ENCODE measurements around the gene SETDB1. TPM values are rescaled to one million over a fixed set of nuclear protein-coding genes. Genes with fewer than 3 reads are reported as not detected.

SETDB1 gene
- total and polyA plus RNA-seq, 2 of the 8 experiments (the other 6 are each of a cell fraction or from before 2014, with no cell fraction given), result 27.5 to 48.8 TPM

DNA sequence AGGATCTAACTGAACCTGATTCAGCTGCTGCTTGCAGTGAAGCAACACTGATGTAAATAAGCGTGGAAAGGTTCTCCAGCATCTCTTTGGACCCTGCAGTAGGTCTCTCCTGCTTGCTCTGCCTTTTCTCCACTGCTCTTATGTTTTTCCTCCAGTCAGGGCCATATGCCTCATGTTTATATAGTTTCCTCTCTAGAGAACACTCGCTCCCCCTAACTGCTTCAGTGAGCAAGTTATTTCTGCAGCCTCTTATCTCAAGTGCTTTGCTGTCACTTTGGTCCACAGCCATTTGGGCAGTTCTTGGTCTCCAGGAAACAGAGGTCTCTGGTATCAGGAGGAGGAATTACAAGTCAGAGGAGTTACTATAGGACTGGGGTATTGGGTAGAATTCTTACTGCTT, 87.4 kb downstream of the SETDB1 start (continued):
- TF ChIP-seq, protein P1, sequence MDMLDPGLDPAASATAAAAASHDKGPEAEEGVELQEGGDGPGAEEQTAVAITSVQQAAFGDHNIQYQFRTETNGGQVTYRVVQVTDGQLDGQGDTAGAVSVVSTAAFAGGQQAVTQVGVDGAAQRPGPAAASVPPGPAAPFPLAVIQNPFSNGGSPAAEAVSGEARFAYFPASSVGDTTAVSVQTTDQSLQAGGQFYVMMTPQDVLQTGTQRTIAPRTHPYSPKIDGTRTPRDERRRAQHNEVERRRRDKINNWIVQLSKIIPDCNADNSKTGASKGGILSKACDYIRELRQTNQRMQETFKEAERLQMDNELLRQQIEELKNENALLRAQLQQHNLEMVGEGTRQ (IDR thresholded peaks at IDR 0.05; ENCODE audit: low read length), result no peak
- no peak for TF ChIP-seq KDM4A (IDR thresholded peaks at IDR 0.05; ENCODE audit: low read depth, low read length, severe bottlenecking)

Other genes starting within 250 kb of the SETDB1 start
- gene GOLPH3L, start 229.2 kb upstream of the SETDB1 start, total RNA-seq (2021; fragmentation: NEBNext Ultra II Directional; extraction: Animal tissue kit (Norgen Biotek cat#: 25700)), result 39.8 and 40.8 TPM in 2 replicates
- gene GOLPH3L, start 229.2 kb upstream of the SETDB1 start, polyA plus RNA-seq (2011; rRNA removed), result 8.0 and 13.3 TPM in 2 replicates
- gene HORMAD1, start 205.5 kb upstream of the SETDB1 start, total RNA-seq (2021; fragmentation: NEBNext Ultra II Directional; extraction: Animal tissue kit (Norgen Biotek cat#: 25700)), result not detected in 2 replicates
- not detected in 2 replicates for gene HORMAD1, start 205.5 kb upstream of the SETDB1 start, polyA plus RNA-seq (2011; rRNA removed)
- not detected in 2 replicates for gene CTSS, start 160.6 kb upstream of the SETDB1 start, total RNA-seq (2021; fragmentation: NEBNext Ultra II Directional; extraction: Animal tissue kit (Norgen Biotek cat#: 25700))
- gene CTSS, start 160.6 kb upstream of the SETDB1 start, polyA plus RNA-seq (2011; rRNA removed), result not detected in 2 replicates
- 2.7 and 2.8 TPM in 2 replicates for gene CTSK, start 118.1 kb upstream of the SETDB1 start, total RNA-seq (2021; fragmentation: NEBNext Ultra II Directional; extraction: Animal tissue kit (Norgen Biotek cat#: 25700))
- 2.0 and 4.2 TPM in 2 replicates for gene CTSK, start 118.1 kb upstream of the SETDB1 start, polyA plus RNA-seq (2011; rRNA removed)
- 28.5 and 29.4 TPM in 2 replicates for gene ARNT, start 49.8 kb upstream of the SETDB1 start, total RNA-seq (2021; fragmentation: NEBNext Ultra II Directional; extraction: Animal tissue kit (Norgen Biotek cat#: 25700))
- gene ARNT, start 49.8 kb upstream of the SETDB1 start, polyA plus RNA-seq (2011; rRNA removed), result 18.6 and 19.0 TPM in 2 replicates
- not detected in 2 replicates for gene CTXND2, start 39.2 kb upstream of the SETDB1 start, total RNA-seq (2021; fragmentation: NEBNext Ultra II Directional; extraction: Animal tissue kit (Norgen Biotek cat#: 25700))
- not detected in 2 replicates for gene CTXND2, start 39.2 kb upstream of the SETDB1 start, polyA plus RNA-seq (2011; rRNA removed)
- gene CERS2, start 48.5 kb downstream of the SETDB1 start, total RNA-seq (2021; fragmentation: NEBNext Ultra II Directional; extraction: Animal tissue kit (Norgen Biotek cat#: 25700)), result 237 and 241 TPM in 2 replicates
- gene CERS2, start 48.5 kb downstream of the SETDB1 start, polyA plus RNA-seq (2011; rRNA removed), result 153 and 216 TPM in 2 replicates
- gene ANXA9, start 55.9 kb downstream of the SETDB1 start, total RNA-seq (2021; fragmentation: NEBNext Ultra II Directional; extraction: Animal tissue kit (Norgen Biotek cat#: 25700)), result 1.5 and 1.8 TPM in 2 replicates
- gene ANXA9, start 55.9 kb downstream of the SETDB1 start, polyA plus RNA-seq (2011; rRNA removed), result 3.3 and 3.5 TPM in 2 replicates
- 10.6 and 11.4 TPM in 2 replicates for gene MINDY1, start 80.5 kb downstream of the SETDB1 start, total RNA-seq (2021; fragmentation: NEBNext Ultra II Directional; extraction: Animal tissue kit (Norgen Biotek cat#: 25700))
- gene MINDY1, start 80.5 kb downstream of the SETDB1 start, polyA plus RNA-seq (2011; rRNA removed), result 10.3 and 11.5 TPM in 2 replicates
- 27.5 and 32.8 TPM in 2 replicates for gene PRUNE1, start 82.1 kb downstream of the SETDB1 start, total RNA-seq (2021; fragmentation: NEBNext Ultra II Directional; extraction: Animal tissue kit (Norgen Biotek cat#: 25700))
- 42.8 and 54.2 TPM in 2 replicates for gene PRUNE1, start 82.1 kb downstream of the SETDB1 start, polyA plus RNA-seq (2011; rRNA removed)
- gene BNIPL, start 110.2 kb downstream of the SETDB1 start, total RNA-seq (2021; fragmentation: NEBNext Ultra II Directional; extraction: Animal tissue kit (Norgen Biotek cat#: 25700)), result 2.3 and 2.4 TPM in 2 replicates
- 3.3 and 3.5 TPM in 2 replicates for gene BNIPL, start 110.2 kb downstream of the SETDB1 start, polyA plus RNA-seq (2011; rRNA removed)
- 3.0 and 5.0 TPM in 2 replicates for gene C1orf56, start 121.4 kb downstream of the SETDB1 start, total RNA-seq (2021; fragmentation: NEBNext Ultra II Directional; extraction: Animal tissue kit (Norgen Biotek cat#: 25700))
- 3.4 and 5.6 TPM in 2 replicates for gene C1orf56, start 121.4 kb downstream of the SETDB1 start, polyA plus RNA-seq (2011; rRNA removed)
- 67.8 and 74.1 TPM in 2 replicates for gene CDC42SE1, start 133.3 kb downstream of the SETDB1 start, total RNA-seq (2021; fragmentation: NEBNext Ultra II Directional; extraction: Animal tissue kit (Norgen Biotek cat#: 25700))
- 29.0 and 30.5 TPM in 2 replicates for gene CDC42SE1, start 133.3 kb downstream of the SETDB1 start, polyA plus RNA-seq (2011; rRNA removed)
- gene MLLT11, start 134.0 kb downstream of the SETDB1 start, total RNA-seq (2021; fragmentation: NEBNext Ultra II Directional; extraction: Animal tissue kit (Norgen Biotek cat#: 25700)), result 18.1 and 19.2 TPM in 2 replicates
- gene MLLT11, start 134.0 kb downstream of the SETDB1 start, polyA plus RNA-seq (2011; rRNA removed), result 10.2 and 13.7 TPM in 2 replicates
- gene GABPB2, start 144.4 kb downstream of the SETDB1 start, total RNA-seq (2021; fragmentation: NEBNext Ultra II Directional; extraction: Animal tissue kit (Norgen Biotek cat#: 25700)), result 1.9 and 2.4 TPM in 2 replicates
- 1.4 and 1.8 TPM in 2 replicates for gene GABPB2, start 144.4 kb downstream of the SETDB1 start, polyA plus RNA-seq (2011; rRNA removed)
- gene SEMA6C, start 220.3 kb downstream of the SETDB1 start, total RNA-seq (2021; fragmentation: NEBNext Ultra II Directional; extraction: Animal tissue kit (Norgen Biotek cat#: 25700)), result 15.7 and 17.5 TPM in 2 replicates
- 12.2 and 22.7 TPM in 2 replicates for gene SEMA6C, start 220.3 kb downstream of the SETDB1 start, polyA plus RNA-seq (2011; rRNA removed)
- not detected in 2 replicates for gene TNFAIP8L2, start 230.3 kb downstream of the SETDB1 start, total RNA-seq (2021; fragmentation: NEBNext Ultra II Directional; extraction: Animal tissue kit (Norgen Biotek cat#: 25700))
- not detected in 2 replicates for gene TNFAIP8L2, start 230.3 kb downstream of the SETDB1 start, polyA plus RNA-seq (2011; rRNA removed)
- gene LYSMD1, start 239.5 kb downstream of the SETDB1 start, total RNA-seq (2021; fragmentation: NEBNext Ultra II Directional; extraction: Animal tissue kit (Norgen Biotek cat#: 25700)), result 4.9 and 6.0 TPM in 2 replicates
- gene LYSMD1, start 239.5 kb downstream of the SETDB1 start, polyA plus RNA-seq (2011; rRNA removed), result 2.4 and 2.5 TPM in 2 replicates
- gene SCNM1, start 239.8 kb downstream of the SETDB1 start, total RNA-seq (2021; fragmentation: NEBNext Ultra II Directional; extraction: Animal tissue kit (Norgen Biotek cat#: 25700)), result 44.5 and 46.2 TPM in 2 replicates
- gene SCNM1, start 239.8 kb downstream of the SETDB1 start, polyA plus RNA-seq (2011; rRNA removed), result 13.6 and 17.3 TPM in 2 replicates
- gene TMOD4, start 249.6 kb downstream of the SETDB1 start, total RNA-seq (2021; fragmentation: NEBNext Ultra II Directional; extraction: Animal tissue kit (Norgen Biotek cat#: 25700)), result not detected in 2 replicates
- gene TMOD4, start 249.6 kb downstream of the SETDB1 start, polyA plus RNA-seq (2011; rRNA removed), result 0.42 and 0.63 TPM in 2 replicates

Data from H1 (cell line).